ENCODE data around the gene PLA2G5.

DNA sequence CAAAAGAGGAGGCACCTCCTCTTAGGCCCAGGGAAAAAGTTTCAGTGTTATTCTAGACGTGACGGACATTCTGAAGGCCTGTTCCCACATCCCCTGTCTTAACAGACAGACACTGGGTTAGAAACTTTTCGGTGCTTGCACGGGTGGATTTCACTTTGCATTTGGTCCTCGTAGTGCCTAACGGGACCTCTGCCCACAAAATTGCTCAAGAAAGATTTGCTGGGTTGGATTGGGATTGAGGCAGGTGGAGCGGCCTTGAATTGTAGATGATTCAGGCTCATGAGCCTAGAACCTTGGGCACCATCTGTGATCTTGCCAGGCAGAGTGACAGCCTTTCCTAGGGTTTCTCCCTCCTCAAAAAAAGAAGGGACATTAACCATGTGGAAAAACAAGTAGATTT is 2.8 kb downstream of the PLA2G5 start:
- TF ChIP-seq, protein P1, sequence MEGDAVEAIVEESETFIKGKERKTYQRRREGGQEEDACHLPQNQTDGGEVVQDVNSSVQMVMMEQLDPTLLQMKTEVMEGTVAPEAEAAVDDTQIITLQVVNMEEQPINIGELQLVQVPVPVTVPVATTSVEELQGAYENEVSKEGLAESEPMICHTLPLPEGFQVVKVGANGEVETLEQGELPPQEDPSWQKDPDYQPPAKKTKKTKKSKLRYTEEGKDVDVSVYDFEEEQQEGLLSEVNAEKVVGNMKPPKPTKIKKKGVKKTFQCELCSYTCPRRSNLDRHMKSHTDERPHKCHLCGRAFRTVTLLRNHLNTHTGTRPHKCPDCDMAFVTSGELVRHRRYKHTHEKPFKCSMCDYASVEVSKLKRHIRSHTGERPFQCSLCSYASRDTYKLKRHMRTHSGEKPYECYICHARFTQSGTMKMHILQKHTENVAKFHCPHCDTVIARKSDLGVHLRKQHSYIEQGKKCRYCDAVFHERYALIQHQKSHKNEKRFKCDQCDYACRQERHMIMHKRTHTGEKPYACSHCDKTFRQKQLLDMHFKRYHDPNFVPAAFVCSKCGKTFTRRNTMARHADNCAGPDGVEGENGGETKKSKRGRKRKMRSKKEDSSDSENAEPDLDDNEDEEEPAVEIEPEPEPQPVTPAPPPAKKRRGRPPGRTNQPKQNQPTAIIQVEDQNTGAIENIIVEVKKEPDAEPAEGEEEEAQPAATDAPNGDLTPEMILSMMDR (conservative IDR thresholded peaks at IDR 0.05) = no peak
- no peak for TF ChIP-seq EZH2 (IDR thresholded peaks at IDR 0.05; ENCODE audit: low read depth)

Data from PC-9 (cell line).